Measurements from ENCODE around the gene MICAL3.
A peak's percentile ranks its signal among the peaks of the same experiment; 100 is the strongest.
"Not testable (repeated sequence)": the region's sequence is repeated elsewhere in the genome, so short reads cannot be mapped to it uniquely, and the experiment has no call there.

The MICAL3 gene

GRCh38 chr22:17764852-17765251 is 259.5 kb downstream of the MICAL3 start:
- DNase-seq; intact Hi-C loops (cut with DNase I): not testable (repeated sequence)

DNA sequence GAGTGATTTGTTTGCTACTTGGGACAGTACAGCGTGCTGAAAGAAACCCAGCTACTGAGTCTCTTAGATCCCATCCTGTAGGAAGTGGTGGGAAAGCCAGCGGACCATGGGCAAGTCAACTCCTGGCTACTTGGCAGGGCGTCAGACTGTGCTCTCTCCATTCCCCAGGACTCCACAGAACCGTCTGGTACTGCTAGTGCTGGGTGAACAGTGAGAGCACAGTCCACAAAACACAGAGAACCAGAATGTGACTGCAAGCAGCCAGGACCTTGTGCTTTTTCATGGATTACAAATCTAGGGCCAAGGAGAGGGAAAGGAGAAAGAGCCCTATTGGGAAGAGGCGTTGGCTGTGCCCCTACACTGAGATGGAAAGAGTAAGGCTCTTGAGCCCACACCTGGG is 260.3 kb downstream of the MICAL3 start:
- no peak for DNase-seq
- intact Hi-C loops (cut with DNase I) = no loop called here

- DNase-seq; intact Hi-C loops (cut with DNase I): not testable (repeated sequence)
These were observed 260.9 kb downstream of the MICAL3 start for GRCh38 chr22:17763442-17763841.

- DNase-seq = no peak
- intact Hi-C loops (cut with DNase I) = no loop called here
These were observed 263.2 kb downstream of the MICAL3 start for GRCh38 chr22:17761138-17761488.

GRCh38 chr22:17754233-17754925 is 270.0 kb downstream of the MICAL3 start:
- DNase-seq = no peak
- intact Hi-C loops (cut with DNase I) = no loop called here

DNA sequence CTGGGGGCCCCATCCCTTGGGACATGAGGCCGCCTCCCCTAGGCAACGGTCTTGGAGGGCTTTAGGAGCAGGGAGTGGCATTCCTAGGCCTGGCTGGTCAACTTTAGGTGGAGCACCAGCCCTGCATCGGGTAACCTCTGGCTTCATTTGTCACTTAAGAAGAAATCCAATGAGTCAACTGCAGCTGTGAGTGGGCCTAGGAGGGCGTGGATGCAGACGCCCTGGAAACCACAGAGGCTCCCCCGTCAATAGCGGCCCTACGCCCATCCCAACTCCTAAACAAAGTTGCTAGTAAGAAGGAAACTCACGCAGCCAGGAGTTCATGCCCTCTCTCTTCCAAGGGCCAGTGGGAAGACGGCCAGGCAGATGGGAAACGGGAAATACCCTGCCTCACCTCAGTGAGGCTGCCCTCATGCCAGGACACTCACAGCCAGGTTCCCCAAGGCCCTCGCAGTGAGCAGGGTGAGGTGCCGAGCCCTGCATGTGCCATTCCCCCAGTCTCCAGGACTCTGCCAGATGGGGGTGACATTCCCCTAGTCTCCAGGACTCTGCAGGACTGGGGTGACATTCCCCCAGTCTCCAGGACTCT is 270.9 kb downstream of the MICAL3 start:
- DNase-seq = no peak
- intact Hi-C loops (cut with DNase I) = no loop called here

DNA sequence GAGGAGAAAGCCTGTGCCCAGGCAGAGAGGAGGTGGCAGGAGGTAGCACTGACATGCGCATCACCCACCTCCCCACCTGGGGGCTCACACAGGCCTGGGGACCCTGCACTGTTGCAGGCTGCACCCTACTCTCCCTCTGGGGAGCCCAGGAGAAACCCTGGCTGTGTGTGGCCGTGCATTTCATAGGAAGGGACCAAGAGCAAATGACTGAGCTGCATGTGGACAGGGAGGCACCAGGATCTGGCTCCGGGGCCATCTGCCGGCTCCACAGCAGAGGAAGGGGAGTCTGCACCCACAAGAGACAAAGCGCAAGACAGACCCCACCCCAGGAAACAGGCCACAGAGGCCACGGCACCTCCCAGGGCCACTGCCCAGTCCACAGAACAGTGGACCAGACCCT is 272.8 kb downstream of the MICAL3 start:
- DNase-seq = no peak
- intact Hi-C loops (cut with DNase I) = no loop called here

DNA sequence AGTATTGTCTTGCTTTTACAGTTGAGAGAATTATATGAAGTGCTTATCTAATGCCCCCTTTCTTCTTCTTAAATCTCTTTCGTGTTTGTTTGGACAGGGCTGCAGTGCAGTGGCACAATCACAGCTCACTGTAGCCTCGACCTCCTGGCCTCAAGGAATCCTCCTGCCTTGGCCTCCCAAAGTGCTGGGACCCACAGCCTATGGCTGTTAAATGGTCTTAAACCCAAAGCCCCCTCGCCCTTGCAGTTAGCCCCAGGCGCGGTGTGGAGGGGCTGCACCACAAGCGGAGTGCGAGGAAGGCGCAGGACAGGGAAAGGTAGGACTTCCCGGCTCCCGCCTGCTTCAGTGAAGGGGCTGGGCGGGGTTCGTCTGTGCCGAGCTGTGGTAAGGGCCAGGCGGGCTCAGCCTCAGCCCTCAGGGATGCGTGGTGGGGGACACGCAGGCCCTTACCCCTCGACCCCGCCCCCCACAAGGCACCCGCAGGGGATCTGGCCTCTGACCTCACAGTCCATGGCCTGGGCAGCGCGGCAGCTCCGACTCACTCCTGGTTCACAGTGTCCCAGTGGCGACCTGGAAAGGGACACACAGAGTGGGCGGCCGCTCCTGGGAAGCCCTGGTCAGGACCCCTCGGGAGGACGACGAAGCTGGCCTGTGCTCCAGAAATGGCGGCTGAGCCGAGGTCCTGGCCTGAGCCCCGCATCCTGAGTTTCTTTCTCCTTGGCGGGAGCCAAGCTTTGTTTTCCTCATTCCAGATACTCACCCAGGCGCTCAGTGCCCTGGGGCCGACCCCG is 274.6 kb downstream of the MICAL3 start:
- intact Hi-C loops (cut with DNase I) = no loop called here
- DNase-seq = no peak

DNA sequence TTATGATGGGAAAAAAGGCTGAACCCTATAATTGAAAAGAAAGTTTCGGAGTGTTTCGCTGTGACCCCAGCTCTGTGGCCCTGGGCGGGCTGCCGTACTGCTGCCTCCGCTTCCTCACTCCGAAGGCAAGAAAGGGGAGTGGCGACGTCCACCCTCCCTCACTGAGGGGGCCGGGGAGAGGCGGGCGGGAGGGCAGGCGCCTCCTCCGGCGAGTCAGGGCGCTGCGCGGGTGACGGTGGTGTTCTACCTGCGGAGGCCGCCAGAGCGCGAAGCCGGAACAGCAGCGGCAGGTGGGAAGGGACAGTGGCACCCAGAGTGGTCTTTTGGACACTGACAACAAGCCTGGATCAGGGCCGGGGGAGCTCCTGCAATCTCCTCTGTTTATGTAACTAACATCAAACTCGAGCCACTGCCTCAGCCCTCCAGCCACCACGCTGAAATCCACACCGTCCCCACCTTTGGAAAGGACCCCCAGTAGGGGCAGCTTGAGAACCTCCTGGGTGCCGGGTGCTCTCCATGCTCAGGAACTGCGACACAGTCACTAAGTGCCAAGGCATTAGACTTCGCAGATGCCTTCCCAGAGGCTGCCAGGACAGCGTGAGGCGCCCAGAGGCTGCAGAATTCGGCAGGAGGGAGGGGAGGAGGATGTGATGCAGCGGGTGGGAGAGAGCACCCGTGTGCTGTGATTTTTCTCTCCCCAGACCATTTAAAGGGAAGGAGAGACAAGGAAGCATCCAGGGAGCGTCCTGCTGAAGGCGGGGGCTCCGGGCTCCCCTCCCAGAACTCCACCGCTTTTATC is 275.6 kb downstream of the MICAL3 start:
- intact Hi-C loops (cut with DNase I) = no loop called here
- DNase-seq = no peak

- intact Hi-C loops (cut with DNase I) = no loop called here
- no peak for DNase-seq
These were observed 277.4 kb downstream of the MICAL3 start for GRCh38 chr22:17746916-17747315.

DNA sequence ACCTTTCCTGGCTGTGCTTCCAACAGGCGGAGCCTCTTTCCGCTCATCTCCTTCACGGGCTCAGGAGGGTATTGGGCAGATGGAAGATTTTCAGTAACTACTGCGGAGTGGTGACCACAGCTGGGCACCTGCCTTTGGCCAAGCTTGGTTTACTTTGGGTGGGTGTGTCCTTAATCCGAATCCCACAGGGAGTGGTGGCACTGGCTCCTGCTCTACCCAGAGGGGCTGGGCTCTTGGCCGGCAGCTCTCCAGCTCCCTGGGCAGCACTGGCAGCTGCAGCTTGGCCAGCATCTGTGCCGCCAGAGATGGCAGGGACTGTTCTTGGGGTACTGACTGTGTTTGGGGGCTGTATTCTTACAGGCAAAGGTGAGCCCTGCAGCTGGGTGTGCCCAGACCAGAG is 279.9 kb downstream of the MICAL3 start:
- intact Hi-C loops (cut with DNase I) = no loop called here
- no peak for DNase-seq

- intact Hi-C loops (cut with DNase I) = no loop called here
- no peak for DNase-seq
These were observed 280.5 kb downstream of the MICAL3 start for GRCh38 chr22:17743661-17744411.

DNA sequence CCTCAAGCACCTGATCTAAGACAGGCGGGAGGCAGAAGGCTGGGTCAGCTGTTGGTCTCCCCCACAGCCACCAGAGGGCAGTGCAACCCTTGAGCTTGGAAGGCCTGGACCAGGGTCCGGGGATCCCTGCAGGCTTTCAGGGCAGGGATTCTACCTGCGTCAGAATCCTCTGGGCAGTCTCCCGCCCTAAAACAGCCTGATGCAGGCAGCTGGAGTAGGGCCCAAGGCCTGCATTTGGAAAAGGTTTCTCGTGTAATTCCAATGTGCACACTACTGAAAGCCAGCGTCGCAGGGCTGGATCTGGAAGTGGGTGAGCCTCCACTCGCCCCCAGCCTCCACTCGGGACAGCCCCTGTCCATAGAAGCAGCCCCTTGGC is 281.8 kb downstream of the MICAL3 start:
- intact Hi-C loops (cut with DNase I) = no loop called here

GRCh38 chr22:17741866-17742526 is 282.4 kb downstream of the MICAL3 start:
- intact Hi-C loops (cut with DNase I) = no loop called here
- DNase-seq = peak in 1 of 42 donors; percentile 34

More for the DNA sequence above, 281.8 kb downstream of the MICAL3 start:
- peak; percentile 44 to 87 (median 71) for DNase-seq

DNA sequence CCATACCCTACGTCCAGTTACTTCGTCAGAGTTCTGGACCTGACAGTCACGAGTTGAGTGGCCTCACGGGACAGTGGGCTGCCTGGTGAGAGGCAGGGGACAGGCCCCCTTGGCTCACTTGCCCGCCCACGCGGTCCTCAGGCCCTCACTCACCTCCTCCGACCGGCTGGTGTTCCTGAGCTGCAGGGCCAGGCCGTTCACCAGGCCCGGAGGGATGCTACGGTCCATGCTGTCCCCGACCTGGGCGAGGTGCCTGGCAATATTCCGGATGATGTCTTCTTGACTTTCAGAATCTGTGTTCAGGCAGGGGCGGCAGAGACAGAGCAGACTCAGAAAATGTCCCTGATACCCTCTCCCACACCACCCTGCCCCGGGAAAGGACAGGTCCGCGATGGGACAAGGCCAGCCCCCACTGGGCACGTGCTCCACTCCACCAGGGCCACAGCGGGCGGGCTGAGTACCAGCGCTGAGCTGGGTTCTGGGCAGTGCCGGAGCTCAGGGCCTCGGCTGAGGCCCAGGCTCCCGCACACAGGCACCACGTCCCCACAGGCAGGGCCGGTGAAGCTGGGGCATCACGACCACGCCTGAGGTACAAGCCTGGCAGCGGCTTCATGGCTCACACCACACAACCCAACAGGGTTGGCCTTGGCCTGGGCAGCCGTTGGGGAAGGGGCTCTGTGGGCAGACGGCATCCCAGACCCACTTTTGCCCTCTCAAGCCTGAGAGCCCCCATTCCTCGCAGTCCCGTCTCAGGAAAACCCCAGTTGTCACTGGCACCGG is 285.0 kb downstream of the MICAL3 start:
- DNase-seq = no peak
- intact Hi-C loops (cut with DNase I) = no loop called here

DNA sequence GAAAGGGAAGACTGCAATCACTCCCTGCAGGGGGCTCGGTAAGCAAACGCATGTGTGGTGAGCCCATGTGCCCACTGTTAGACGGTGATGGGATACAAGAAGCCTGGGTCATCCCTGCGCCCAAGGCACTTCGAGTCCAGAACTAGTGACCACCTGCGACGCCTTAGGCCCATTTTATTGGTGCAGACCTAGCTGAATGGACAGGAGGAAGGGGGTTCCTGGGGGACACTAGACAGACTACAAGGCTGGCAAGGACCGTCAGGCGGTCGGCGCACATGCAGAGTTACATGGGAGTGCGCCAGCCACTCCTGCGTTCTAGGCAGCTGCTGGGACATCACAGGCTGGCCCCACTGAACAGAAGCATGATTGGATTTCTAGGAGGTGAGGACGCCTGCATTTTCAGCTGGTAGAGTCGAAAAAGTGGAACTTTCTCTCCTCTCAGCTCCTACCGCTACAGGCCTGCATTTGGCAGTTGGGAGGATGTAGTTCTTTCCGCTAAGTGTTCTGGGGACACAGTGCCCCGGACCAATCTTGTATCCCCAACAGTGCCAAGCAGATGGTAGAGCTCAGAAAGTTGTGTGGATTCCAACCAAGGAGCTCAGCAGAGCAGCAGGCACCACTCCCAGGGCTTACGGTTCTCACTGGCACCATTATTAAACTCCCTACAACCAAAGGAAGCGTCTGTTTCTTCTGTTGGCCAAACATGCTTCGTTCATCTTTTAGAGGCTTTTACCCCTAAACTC is 285.8 kb downstream of the MICAL3 start:
- no peak for DNase-seq
- intact Hi-C loops (cut with DNase I) = no loop called here
